GM21825 (cell line): Measurements from ENCODE around the gene IL32.

Source experiments
- ATAC-seq: cut with Tn5 transposase; IDR thresholded peaks from one replicate; pipeline ENCODE4 v1.9.1; 2021; ENCODE audit warnings: mild to moderate bottlenecking, moderate library complexity; ENCODE audit not compliant: unreplicated experiment

Gene IL32

DNA sequence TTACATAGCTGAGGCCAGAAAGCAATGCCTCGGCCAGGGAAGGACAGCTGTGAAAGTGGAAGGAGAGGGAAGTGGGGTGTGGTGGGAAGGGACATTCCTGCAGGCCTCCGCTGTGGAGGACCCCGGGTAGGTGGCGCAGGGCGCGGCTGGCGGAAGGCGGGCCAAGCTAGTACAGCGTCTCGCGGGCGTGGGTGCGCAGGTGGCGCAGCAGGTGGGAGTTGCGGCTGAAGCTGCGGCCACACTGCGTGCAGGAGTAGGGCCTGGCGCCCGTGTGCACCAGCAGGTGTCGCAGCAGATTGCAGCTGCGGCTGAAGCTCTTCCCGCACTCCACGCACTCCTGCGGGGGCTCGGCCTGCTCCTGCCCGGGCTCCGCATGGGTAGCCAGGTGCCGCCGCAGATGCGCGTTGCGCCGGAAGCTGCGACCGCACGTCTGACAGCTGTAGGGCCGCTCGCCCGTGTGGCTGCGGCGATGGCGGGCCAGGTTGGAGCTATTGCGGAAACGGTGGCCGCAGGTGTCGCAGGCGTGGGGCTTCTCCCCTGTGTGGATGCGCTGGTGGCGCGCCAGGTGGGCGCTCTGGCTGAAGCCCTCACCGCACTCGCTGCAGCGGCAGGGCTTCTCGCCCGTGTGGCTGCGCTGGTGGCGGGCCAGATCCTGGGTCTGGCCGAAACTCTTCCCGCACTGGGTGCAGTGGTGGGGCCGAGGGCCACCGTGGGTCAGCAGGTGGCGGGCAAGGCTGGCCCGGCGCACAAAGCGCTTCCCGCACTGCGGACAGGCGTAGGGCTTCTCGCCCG, 23.7 kb downstream of the IL32 start:
- ATAC-seq = no peak

- ATAC-seq = no peak
Measured at GRCh38 chr16:3089717-3090592, 24.5 kb downstream of the IL32 start.

- no peak for ATAC-seq
Measured at GRCh38 chr16:3091551-3091950, 26.1 kb downstream of the IL32 start.

GRCh38 chr16:3092501-3092941, 27.1 kb downstream of the IL32 start:
- no peak for ATAC-seq

GRCh38 chr16:3094289-3095027, 29.0 kb downstream of the IL32 start:
- ATAC-seq = no peak

DNA sequence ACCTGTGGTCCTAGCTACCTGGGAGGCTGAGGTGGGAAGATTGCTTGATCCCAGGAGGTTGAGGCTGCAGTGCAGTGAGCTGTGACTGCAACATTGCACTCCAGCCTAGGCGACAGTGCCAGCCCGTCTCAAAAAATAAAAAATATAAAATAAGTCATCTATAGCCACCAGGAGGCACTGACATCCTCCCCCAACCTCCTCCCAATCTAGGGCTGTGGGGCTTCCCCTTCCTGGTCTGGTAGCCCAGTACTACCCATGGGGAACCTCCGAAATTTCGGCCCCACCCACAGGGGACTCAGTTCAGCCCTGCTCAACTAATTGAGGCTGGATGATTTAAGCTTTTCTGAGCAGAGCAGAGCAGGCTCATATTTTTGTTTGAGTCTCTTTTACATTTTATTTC, 30.4 kb downstream of the IL32 start:
- ATAC-seq = peak; percentile 64

- no peak for ATAC-seq
Measured at GRCh38 chr16:3096362-3096761, 30.9 kb downstream of the IL32 start.

GRCh38 chr16:3097266-3097665, 31.8 kb downstream of the IL32 start:
- ATAC-seq = no peak

DNA sequence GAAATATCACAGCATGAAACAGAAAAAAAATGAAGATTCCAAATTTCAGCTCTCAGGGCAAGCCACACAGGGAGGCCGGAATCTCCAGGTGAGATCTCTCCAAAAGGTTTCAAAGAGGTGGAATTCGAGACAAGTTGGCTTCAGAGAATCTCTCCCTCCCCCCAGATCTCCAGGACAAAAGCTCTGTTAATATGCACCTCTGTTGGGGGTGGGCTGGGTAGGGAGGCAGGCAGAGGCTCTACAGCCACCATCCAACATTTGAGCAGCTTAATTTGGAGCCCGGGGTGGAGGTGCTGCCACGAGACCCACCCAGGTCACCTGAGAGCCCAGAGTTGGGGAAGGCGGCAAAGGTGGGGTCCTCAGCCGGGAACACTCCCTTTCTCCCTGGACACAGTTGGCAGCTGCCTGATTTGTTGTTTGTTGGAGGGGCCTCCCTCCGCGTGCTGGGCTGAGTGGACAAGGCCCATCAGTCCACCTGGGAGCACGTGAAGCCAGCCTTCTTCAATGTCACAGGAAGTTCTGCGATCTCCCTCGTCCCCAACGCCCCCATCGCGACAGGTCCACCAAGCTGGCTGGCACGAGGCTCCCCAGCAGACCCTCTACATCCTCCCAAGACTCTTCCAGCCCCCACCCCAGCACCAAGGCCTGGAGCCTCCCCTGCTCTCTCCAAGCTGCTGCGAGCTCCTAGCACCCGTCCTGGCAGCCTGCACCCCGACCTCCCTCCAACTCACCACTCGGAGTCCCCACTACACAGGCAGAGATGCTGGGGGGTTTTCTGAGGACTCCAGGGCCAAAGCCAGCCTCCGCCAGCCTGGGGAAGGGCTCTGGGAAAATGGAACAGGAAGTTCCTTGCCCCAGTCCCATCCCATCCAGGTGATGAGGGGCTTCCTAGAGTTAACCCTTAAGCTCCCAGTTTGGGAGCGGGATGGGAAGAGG, 33.3 kb downstream of the IL32 start, which contains the start of gene ZSCAN10:
Gene ZSCAN10, minus strand, starts transcription at position 836 of the 936 bp plus-strand sequence. CDS start 6,357 bp downstream, outside the sequence.
- ATAC-seq = no peak

DNA sequence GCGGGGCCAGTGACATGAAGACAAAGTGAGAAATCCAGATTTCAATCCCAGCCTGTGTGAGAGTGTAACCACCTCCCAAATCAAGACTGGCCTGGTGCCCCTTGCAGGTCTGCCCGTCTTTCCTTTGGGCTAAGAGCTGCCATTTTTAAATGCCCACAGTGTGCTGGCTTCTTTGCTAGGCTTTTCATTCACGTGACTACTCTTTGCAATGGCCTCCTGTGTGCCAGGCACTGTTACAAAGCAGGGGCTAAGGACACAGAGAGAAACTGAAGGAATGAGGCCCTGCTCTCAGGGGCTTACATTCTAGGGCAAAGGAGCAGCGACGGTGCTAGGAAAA, 33.9 kb downstream of the IL32 start:
- ATAC-seq = no peak

- peak; percentile 47 for ATAC-seq
Measured at GRCh38 chr16:3099732-3100499, 34.5 kb downstream of the IL32 start.

DNA sequence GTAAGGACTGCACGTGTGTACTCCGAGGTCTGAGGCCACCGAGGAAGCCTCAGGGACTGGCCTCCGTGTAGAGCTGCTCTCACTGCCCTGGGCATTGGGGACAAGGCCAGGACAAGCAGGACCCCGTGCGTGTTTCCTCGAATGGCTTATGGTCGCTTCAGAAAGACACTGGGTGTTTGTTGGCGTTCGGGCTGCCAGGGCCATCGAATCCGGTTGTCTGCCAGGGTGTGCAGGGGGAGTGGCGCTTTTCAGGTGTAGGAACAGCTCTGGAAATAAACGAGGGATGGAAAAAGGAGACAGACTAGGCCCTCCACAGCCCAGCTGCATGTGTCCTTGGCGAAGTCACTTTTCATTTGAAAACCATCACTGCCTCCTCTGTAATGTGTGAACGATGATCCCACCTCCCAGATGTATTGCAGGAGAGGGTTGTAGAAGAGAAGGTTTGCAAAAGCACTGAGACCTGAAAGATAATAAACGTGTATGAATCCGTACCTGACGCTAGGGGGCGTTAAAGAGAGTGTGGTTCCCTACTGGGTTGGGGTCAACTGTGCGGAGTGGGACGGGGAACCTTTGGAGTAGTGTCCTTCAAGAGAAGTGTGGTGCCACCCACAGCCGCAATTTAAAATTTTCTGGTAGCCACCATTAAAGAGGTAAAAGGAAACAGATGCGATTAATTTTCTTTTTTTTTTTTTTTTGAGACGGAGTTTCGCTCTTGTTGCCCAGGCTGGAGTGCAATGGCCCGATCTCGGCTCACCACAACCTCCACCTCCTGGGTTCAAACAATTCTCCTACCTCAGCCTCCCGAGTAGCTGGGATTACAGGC, 35.8 kb downstream of the IL32 start:
- no peak for ATAC-seq

DNA sequence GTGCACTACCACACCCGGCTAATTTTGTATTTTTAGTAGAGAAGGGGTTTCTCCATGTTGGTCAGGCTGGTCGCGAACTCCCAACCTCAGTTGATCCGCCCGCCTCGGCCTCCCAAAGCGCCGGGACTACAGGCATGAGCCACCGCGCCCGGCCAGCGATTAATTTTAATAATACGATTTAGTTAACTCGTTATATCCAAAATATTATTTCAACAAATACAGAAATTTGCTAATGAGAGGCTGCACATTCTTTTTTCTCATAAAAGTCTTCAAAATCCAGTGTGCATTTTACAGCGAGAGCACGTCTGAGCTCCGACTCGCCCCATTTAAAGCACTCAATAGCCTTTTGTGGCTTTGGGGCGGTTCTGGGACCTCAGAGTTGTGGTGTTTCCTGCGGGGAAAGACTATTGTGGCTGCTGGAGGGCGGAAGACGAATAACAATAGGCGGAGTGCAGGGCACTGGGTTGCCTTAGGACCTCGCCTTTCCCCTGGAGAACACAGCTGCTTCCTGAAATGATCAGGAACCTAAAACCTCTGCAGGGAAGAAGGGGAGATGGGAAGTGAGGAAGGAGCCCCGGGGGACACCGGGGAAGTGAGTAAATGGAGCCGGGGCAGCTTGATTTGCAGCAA, 36.5 kb downstream of the IL32 start:
- ATAC-seq = no peak

- ATAC-seq = peak; percentile 78
Measured at GRCh38 chr16:3106205-3106928, 40.9 kb downstream of the IL32 start.

GRCh38 chr16:3112058-3112880, 46.8 kb downstream of the IL32 start, which contains the start of gene ZNF205:
Gene ZNF205, plus strand, starts transcription at chr16:3112586. Its CDS starts 845 bp downstream, at chr16:3113431.
- ATAC-seq = no peak

DNA sequence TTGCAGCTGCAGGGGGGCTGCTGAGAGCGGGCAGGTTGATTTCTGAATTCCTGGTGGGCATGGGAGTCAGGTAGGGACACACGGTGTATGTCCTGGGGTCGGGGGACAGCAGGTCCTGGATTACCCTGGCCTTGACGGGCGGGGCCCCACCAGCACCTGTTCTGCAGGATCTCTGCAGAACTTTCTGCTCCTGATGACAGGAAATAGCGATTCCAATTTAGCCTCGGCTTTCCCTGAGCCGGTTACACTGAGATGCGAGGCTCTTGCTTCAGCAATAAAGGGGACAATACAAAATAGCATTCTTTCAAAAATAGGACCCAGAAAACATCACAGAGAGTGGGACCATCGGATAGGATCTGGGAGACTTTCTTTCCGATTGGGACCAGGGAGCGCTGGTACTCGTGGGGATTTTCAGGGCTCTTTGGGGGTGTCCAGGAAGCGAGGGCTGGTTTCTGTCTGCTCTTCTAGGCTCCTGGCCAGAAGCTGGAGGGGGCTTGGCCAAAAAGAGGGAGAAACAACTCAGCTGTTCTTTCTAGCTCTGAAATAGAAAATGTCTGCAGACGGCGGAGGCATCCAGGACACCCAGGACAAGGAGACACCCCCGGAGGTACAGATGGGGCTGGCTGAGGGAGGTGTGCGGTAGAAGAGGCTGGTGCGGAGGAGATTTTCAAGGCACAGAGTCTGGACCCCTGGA, 47.6 kb downstream of the IL32 start:
- no peak for ATAC-seq
